ENCODE results near the gene POC1A. TPM values are rescaled to one million over a fixed set of nuclear protein-coding genes. Genes with fewer than 3 reads are reported as not detected.

Gene POC1A
- total RNA-seq, 2 donors from 2014 or later: 1.7 to 1.9 TPM

- no peak for DNase-seq (ENCODE audit: low spot score)
- intact Hi-C loops (cut with DNase I): loop anchor here in 1 of 2 donors (5.0 kb wide), 1 partner anchor 743 kb away; the partner anchor contains the start of gene MUSTN1
Measured at GRCh38 chr3:52093756-52094545, 60.3 kb downstream of the POC1A start.

DNA sequence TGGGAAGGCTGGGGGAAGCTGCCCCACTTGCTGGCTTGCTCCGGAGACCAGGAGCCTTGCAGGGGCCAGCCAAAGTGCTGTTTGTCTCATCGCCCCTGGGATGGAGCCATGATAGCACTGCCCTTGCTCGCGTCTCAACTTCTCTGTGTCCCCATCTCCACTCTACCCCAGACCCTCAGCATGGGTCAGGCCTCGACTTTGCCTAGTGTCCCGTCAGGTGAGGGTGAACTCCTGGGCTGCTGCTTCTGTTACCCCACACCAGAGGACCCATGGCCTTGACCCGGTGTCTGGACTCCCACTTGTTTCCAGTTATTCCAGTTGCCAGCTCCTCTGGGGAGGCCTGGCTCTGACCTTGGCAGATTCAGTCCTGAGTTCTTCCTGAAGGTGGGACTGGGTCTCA lies 61.3 kb downstream of the POC1A start:
- peak; percentile 44 for DNase-seq (ENCODE audit: low spot score)
- intact Hi-C loops (cut with DNase I): loop anchor here in 1 of 2 donors (5.0 kb wide), 1 partner anchor 744 kb away; the partner anchor contains the start of gene MUSTN1

GRCh38 chr3:52092271-52092660 lies 62.0 kb downstream of the POC1A start:
- intact Hi-C loops (cut with DNase I): loop anchor here in 1 of 2 donors (5.0 kb wide), 1 partner anchor 745 kb away; the partner anchor contains the start of gene MUSTN1
- no peak for DNase-seq (ENCODE audit: low spot score)

DNA sequence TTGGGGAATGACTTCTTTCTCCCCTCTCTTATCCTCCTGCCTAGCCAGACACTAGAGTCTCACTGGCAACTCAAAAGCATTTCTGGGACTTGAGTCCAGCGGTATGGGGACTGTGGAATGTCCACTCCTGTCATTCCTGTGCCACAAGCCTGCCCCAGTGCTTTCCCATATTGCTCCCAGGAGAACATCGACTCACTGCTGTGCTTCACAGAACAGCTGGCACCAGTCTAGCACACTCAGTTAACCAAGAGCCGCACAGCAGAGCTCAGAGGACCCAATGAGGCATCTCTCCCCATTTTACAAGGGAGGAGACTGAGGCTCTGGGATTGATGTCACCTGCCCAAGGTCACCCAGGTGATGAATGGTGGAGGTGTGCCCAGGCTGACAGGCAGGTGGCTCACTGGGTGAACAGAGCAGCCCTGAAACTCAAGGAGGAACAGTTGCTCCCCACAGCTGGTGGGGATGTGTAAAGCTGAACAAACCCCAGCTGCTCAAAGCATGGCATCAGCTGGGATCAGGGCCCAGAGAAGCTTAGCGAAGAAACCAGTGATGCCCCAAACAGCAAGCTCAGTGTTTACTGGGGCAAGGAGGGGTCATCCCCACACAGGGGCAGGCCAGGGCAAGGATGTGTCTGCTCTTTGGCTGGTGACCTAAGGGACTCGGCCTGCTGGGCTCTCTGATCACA lies 62.5 kb downstream of the POC1A start:
- intact Hi-C loops (cut with DNase I): loop anchor here in 1 of 2 donors (5.0 kb wide), 1 partner anchor 746 kb away; the partner anchor contains the start of gene MUSTN1
- no peak for DNase-seq (ENCODE audit: low spot score)

DNA sequence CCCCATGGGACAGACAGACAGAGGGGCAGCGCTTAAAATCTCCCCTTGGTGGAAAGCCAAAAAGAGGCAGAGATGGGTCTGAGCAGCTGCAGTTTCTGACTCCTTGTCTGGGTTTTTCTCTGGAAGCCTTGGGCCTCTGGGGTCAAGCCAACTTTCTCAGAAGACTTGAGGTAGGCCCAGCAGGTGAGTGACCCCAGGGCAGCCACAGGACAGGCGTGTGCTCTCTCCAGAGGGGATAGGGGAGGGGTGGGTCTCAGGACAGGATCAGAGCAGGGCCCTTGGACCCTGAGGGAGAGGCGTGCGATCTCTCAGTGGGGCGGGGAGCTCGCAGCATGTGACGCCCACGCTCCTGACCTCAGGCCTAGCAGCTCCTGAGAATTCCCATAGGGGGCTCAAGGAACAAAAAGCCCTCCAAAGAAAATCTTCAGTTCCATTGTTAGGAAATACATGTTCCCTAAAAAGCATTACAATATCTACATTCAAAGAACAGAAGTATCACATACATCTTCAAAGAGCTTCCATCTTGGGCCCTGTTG lies 63.2 kb downstream of the POC1A start:
- DNase-seq (ENCODE audit: low spot score): peak; percentile 74
- intact Hi-C loops (cut with DNase I): loop anchor here in 1 of 2 donors (5.0 kb wide), 1 partner anchor 746 kb away; the partner anchor contains the start of gene MUSTN1

- peak; percentile 85 for DNase-seq (ENCODE audit: low spot score)
- intact Hi-C loops (cut with DNase I): loop anchor here in 1 of 2 donors (5.0 kb wide), 1 partner anchor 747 kb away; the partner anchor contains the start of gene MUSTN1
Measured at GRCh38 chr3:52090131-52090932, 63.9 kb downstream of the POC1A start.

- intact Hi-C loops (cut with DNase I): loop anchor here in 1 of 2 donors (5.0 kb wide), 1 partner anchor 748 kb away; the partner anchor contains the start of gene MUSTN1
- DNase-seq (ENCODE audit: low spot score): peak; percentile 50
Measured at GRCh38 chr3:52089691-52090090, 64.5 kb downstream of the POC1A start.

GRCh38 chr3:52088445-52089367 lies 65.5 kb downstream of the POC1A start:
- peak; percentile 94 for DNase-seq (ENCODE audit: low spot score)
- intact Hi-C loops (cut with DNase I): no loop called here

GRCh38 chr3:52087731-52088130 lies 66.5 kb downstream of the POC1A start:
- intact Hi-C loops (cut with DNase I): no loop called here
- DNase-seq (ENCODE audit: low spot score): peak; percentile 82

DNA sequence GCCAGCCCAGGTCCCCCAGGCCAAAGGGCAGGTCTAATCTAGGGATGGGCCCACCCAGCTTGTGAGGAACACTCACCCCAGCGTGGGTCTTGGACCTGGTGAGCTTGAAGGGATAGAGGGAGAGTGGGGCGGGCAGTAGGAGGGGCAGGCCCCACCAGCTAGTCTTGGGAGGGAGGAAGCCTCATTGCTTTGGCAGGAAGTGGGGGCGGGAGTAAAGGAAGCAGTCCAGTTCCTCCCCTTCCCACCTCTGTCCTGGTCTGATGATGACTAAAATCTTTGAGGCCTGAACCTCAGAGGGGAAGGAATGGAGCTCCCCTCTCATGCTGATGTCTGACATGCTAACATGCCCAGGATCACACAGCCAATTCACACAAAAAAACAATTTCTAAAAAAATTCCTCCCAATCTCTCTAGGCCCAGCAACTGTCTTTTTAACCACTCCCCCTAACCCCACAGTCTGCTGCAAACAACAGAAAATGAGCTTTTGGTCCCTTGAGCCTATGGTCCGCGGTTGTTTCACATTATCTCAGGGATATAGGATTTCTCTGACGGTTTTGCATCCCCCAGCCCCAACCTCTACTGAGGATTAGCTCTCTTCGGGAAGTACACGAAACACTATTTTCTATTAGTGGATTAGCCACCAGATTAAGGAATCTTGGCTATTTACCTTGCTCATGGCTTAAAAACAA lies 67.1 kb downstream of the POC1A start:
- intact Hi-C loops (cut with DNase I): no loop called here
- DNase-seq (ENCODE audit: low spot score): peak; percentile 80

DNA sequence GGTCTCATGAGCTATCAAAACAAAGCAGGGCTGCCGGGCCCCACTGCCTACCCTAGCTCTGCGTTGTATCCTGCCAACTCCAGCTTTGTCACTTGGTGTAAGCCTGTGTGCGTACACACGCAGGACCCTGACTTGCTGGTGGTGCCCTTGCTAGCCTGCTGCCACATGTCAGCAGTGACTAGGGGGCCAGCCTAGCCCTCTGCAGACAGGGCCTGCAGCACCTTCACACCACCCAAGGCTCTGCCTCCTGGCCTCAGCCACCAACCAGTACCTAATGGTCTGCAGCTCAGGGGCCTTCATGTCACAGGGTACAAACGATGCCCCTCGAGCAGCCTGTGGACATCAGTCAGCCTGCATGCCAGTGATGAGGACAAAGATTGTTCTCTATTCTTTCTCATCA lies 67.8 kb downstream of the POC1A start:
- peak; percentile 55 for DNase-seq (ENCODE audit: low spot score)

GRCh38 chr3:52085681-52086282 lies 68.4 kb downstream of the POC1A start:
- DNase-seq (ENCODE audit: low spot score): peak; percentile 63
- intact Hi-C loops (cut with DNase I): no loop called here

More for the DNA sequence above, 67.8 kb downstream of the POC1A start:
- intact Hi-C loops (cut with DNase I): no loop called here

GRCh38 chr3:52084954-52085680 lies 69.1 kb downstream of the POC1A start:
- intact Hi-C loops (cut with DNase I): no loop called here
- DNase-seq (ENCODE audit: low spot score): peak; percentile 69

DNA sequence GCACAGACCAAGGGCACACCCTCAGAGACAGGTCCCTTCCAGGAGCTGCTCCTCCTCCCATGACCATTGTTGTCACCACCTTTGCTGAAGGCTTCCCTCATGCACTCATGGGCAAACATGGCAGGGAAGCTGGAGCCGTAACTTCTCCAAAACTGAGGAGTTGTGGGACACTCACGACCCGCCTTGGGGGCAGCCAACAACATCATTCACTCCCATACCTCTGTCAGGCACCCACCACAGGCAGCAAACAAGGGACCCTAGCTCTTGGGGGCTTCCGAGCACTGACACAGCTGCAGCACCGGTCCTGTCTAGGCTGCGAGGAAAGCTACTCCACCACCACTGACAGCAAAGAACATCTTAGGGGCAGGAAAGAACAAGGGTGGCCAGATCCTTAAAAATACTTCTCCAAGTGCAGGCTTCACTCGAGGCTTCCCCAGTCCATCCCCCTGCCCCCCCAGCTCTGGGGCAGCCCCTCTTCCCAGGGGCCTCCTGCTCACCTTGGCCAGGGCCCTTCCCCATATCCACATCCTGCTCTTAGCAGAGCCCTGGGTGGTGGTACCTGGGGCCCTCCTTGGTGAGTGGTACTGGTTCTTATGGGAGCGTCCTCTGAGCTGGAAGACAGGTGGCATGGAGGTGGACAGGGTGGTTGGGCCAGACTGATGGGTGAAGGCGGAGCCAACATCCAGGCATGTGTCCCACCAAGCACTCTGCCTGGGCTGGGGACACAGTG lies 69.8 kb downstream of the POC1A start:
- intact Hi-C loops (cut with DNase I): no loop called here
- peak; percentile 59 for DNase-seq (ENCODE audit: low spot score)

GRCh38 chr3:52083556-52084087 lies 70.6 kb downstream of the POC1A start:
- DNase-seq (ENCODE audit: low spot score): peak; percentile 51
- intact Hi-C loops (cut with DNase I): no loop called here
